Frontal cortex (tissue), 4 donors: ENCODE data around the gene CCDC120. TPM values are rescaled to one million over a fixed set of nuclear protein-coding genes. Genes with fewer than 3 reads are reported as not detected.

ENCODE experiments used
- DNase-seq, 2 donors: peaks; one replicate each; pipeline ENCODE4 v3.0.0; 2012; ENCODE audit warnings: low spot score in 2 of 2
- FAIRE-seq: peaks from 2 replicates; lab custom pipeline; 2012; peaks lifted over from hg19 to GRCh38; lab: Jason Lieb, UNC
- total RNA-seq: library from RNA; depleted of rRNA; stranded (reverse); fragments of >200 nt; gene quantifications from one replicate; pipeline ENCODE4 v1.2.3, GENCODE V29; 2014
- donor health status: control.
- donor health status: control.
- donor health status: control.

CCDC120 gene
- total RNA-seq, result 1.6 TPM

- FAIRE-seq (no peak), DNase-seq (no peak)
Measured at GRCh38 chrX:49058794-49059193, at the start of gene CCDC120. Gene CCDC120 (plus strand): TSS chrX:49058999. CDS start chrX:49062042, 3,043 bp downstream.

- DNase-seq (no peak), FAIRE-seq (no peak)
Measured at GRCh38 chrX:49019050-49019449, 39.7 kb upstream of the CCDC120 start.

GRCh38 chrX:49019599-49020249 is 39.1 kb upstream of the CCDC120 start:
- no peak for FAIRE-seq
- no peak for DNase-seq

- no peak for FAIRE-seq
- DNase-seq, result no peak
Measured at GRCh38 chrX:49029876-49030275, 28.9 kb upstream of the CCDC120 start.

- FAIRE-seq (no peak), DNase-seq (no peak)
Measured at GRCh38 chrX:49030283-49030682, 28.5 kb upstream of the CCDC120 start.

- FAIRE-seq (no peak), DNase-seq (no peak)
Measured at GRCh38 chrX:49037883-49038475, 20.8 kb upstream of the CCDC120 start.

GRCh38 chrX:49039598-49040375 is 19.0 kb upstream of the CCDC120 start:
- DNase-seq (peak; percentile 54), FAIRE-seq (no peak)

- DNase-seq, result no peak
- no peak for FAIRE-seq
Measured at GRCh38 chrX:49040376-49040955, 18.3 kb upstream of the CCDC120 start.

- no peak for DNase-seq
- FAIRE-seq, result no peak
Measured at GRCh38 chrX:49041744-49042580, 16.8 kb upstream of the CCDC120 start.

GRCh38 chrX:49042581-49043219 is 16.1 kb upstream of the CCDC120 start:
- FAIRE-seq (no peak), DNase-seq (no peak)

- peak; percentile 68 for FAIRE-seq
- peak; percentile 83 to 90 for DNase-seq
Measured at GRCh38 chrX:49043220-49043986, 15.4 kb upstream of the CCDC120 start, which contains the start of gene TFE3. Gene TFE3 (minus strand): TSS chrX:49043357. CDS start chrX:49043226, 131 bp downstream.

- FAIRE-seq, result no peak
- DNase-seq, result no peak
Measured at GRCh38 chrX:49043987-49044281, 14.9 kb upstream of the CCDC120 start.

GRCh38 chrX:49053223-49054072 is 5.4 kb upstream of the CCDC120 start:
- peak; percentile 37 to 63 for DNase-seq
- no peak for FAIRE-seq

GRCh38 chrX:49054073-49054762 is 4.6 kb upstream of the CCDC120 start:
- no peak for FAIRE-seq
- no peak for DNase-seq

GRCh38 chrX:49059201-49059600 is 402 bp downstream of the CCDC120 start:
- DNase-seq (no peak), FAIRE-seq (no peak)

- FAIRE-seq (no peak), DNase-seq (no peak)
Measured at GRCh38 chrX:49059681-49060085, 884 bp downstream of the CCDC120 start.

- DNase-seq, result no peak
- no peak for FAIRE-seq
Measured at GRCh38 chrX:49060914-49061313, 2.1 kb downstream of the CCDC120 start.
